ENCODE measurements around the gene BGN.

GRCh38 chrX:153517423-153517822 is 22.6 kb downstream of the BGN start, which contains the start of gene ATP2B3:
- TF ChIP-seq CTCF (IDR thresholded peaks at IDR 0.05) = no peak
- no peak for TF ChIP-seq POLR2A (IDR thresholded peaks at IDR 0.05)

Measured in prostate gland (tissue), 2 donors.